Measurements from ENCODE around the gene TGFBR3. TPM values are rescaled to one million over a fixed set of nuclear protein-coding genes. Genes with fewer than 3 reads are reported as not detected.

The TGFBR3 gene
- total RNA-seq, 1 experiment from 2014 or later, result 3.1 TPM

DNA sequence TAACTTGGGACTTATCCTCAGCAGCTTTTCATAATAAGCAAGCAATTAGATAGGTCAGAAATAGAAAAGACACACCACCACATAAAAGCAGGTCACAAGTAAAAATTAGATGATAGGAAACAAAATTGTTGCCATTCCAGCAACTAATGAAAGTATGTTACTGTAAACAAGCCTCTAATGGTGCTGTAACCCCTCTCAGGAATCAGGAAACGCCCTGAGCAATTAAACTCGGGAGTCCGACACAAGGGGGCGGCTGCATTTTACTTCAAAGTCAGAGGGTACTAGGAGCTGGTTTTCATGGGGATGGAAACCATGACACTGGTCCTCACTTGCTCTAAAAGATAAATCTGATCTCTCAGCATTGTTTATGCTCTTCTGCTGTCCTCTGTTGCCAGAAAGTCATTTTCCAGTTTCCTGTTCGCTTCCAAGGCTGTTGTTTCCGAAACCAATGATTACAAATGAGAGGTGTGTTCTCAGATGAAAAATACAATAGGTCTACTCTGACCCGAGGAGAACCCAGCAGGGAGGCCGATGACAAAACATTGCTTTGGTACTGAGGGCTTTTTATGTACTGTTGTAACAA, 93.4 kb downstream of the TGFBR3 start:
- H3K4me3 ChIP-seq (ENCODE audit: low read depth, low read length, poor library complexity, severe bottlenecking), result no peak overlapping the region
- ChIA-PET CTCF (interaction anchor here (0.6 kb wide), 1 partner anchor 80 kb away, joined by 3 read pairs; no protein-coding TSS in a partner anchor), POLR2A (ENCODE audit: low non-redundant PET) (no interaction called here)
- H3K36me3 ChIP-seq (ENCODE audit: insufficient read depth, low read length, poor library complexity, severe bottlenecking), result no peaks in the 10 kb centered on the region
- DNase-seq (ENCODE audit: low spot score), result peak; percentile 17
- H3K9me3 ChIP-seq (ENCODE audit: low read depth, low read length, poor library complexity, severe bottlenecking), result no peaks in the 10 kb centered on the region
- no peaks in the 10 kb centered on the region for H3K27me3 ChIP-seq (replicated peaks; ENCODE audit: insufficient read depth, low read depth, low read length, poor library complexity)
- TF ChIP-seq EZH2 (IDR thresholded peaks at IDR 0.05; ENCODE audit: borderline replicate concordance, low read depth, low read length, poor library complexity, severe bottlenecking), result no peak
- TF ChIP-seq, protein P1, sequence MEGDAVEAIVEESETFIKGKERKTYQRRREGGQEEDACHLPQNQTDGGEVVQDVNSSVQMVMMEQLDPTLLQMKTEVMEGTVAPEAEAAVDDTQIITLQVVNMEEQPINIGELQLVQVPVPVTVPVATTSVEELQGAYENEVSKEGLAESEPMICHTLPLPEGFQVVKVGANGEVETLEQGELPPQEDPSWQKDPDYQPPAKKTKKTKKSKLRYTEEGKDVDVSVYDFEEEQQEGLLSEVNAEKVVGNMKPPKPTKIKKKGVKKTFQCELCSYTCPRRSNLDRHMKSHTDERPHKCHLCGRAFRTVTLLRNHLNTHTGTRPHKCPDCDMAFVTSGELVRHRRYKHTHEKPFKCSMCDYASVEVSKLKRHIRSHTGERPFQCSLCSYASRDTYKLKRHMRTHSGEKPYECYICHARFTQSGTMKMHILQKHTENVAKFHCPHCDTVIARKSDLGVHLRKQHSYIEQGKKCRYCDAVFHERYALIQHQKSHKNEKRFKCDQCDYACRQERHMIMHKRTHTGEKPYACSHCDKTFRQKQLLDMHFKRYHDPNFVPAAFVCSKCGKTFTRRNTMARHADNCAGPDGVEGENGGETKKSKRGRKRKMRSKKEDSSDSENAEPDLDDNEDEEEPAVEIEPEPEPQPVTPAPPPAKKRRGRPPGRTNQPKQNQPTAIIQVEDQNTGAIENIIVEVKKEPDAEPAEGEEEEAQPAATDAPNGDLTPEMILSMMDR (conservative IDR thresholded peaks at IDR 0.05; ENCODE audit: low read depth, low read length), result no peak
- no peak overlapping the region for H3K27ac ChIP-seq (ENCODE audit: low read depth, low read length, poor library complexity, severe bottlenecking)
- intact Hi-C loops (cut with micrococcal nuclease; ENCODE audit: unreplicated experiment), result no loop called here
- no TSS peak for BruUV-seq (replicated peaks)
- peaks cover 35% of the 10 kb centered on the region for H3K4me1 ChIP-seq (ENCODE audit: insufficient read depth, low read length, poor library complexity, severe bottlenecking)

DNA sequence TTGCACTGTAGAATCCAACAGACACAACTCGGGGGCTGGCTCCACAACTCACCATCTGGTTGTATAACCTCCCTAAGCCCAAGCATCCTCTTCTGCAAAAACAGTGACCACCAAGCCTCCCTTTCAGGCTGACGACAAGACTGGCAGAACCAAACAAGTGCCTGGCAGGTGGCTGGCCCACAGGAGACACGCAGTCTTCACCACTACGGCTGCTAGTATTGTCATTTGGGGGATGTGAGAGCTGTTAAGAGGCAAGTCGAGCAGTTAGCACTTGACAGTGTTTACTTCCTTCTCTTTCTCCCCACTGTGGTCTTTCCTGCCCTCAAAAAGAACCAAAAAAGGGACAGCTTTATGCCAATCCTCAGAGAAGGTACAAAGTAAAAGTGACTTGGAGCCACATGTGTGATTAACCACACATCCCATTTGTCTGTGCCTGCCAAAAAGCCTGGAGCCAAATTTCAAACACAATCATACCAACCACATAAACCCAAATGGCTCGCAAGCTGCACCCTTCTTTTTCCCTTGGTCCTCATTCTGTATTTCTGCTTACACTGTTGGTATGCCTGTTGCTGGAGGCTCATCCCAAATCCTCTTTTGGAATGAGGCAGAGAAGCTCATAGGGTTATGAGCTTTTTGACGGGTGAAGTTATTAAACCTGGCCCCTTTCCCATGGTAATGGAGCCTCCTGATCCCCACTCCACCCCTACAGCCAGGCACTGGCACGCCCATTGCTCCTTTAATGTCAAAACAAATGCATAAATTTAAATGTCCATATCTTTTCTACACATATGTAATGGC, 94.1 kb downstream of the TGFBR3 start:
- POLR2A ChIA-PET (ENCODE audit: low non-redundant PET), result no interaction called here
- H3K27ac ChIP-seq (ENCODE audit: low read depth, low read length, poor library complexity, severe bottlenecking), result peak overlapping the region; percentile 27

DNA sequence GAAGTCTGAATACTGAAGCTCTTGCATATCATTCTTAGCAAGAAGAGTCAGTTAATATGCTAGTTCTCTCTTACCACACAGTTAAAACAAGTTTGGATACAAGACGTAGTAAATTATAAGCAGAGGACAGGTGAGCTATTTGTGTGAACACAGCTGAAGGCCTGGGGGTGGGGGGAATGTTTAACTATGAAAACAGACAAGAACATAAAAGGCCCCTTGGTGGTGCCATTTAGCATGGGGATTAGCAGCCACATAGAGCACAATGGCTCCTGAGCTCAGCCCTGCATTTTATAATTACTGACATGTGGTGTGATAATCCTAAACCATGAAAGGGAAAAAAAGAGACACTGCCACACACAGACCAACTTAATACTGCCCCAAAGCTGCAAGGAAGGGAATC, 94.8 kb downstream of the TGFBR3 start:
- H3K27ac ChIP-seq (ENCODE audit: low read depth, low read length, poor library complexity, severe bottlenecking), result peak overlapping the region; percentile 27
- no peaks in the 10 kb centered on the region for H3K36me3 ChIP-seq (ENCODE audit: insufficient read depth, low read length, poor library complexity, severe bottlenecking)
- intact Hi-C loops (cut with micrococcal nuclease; ENCODE audit: unreplicated experiment), result no loop called here
- ChIA-PET CTCF (interaction anchor here (0.6 to 1.3 kb wide), 3 partner anchors 39 to 369 kb away, joined by 3 to 6 read pairs (median 4); partner anchors contain the start of gene TGFBR3), POLR2A (ENCODE audit: low non-redundant PET) (no interaction called here)
- H3K27me3 ChIP-seq (replicated peaks; ENCODE audit: insufficient read depth, low read depth, low read length, poor library complexity), result no peaks in the 10 kb centered on the region
- no TSS peak for BruUV-seq (replicated peaks)
- H3K4me3 ChIP-seq (ENCODE audit: low read depth, low read length, poor library complexity, severe bottlenecking), result no peak overlapping the region
- DNase-seq (ENCODE audit: low spot score), result peak; percentile 85
- no peaks in the 10 kb centered on the region for H3K9me3 ChIP-seq (ENCODE audit: low read depth, low read length, poor library complexity, severe bottlenecking)
- peaks cover 35% of the 10 kb centered on the region for H3K4me1 ChIP-seq (ENCODE audit: insufficient read depth, low read length, poor library complexity, severe bottlenecking)
- TF ChIP-seq EZH2 (IDR thresholded peaks at IDR 0.05; ENCODE audit: borderline replicate concordance, low read depth, low read length, poor library complexity, severe bottlenecking), result no peak
- TF ChIP-seq, protein P1 (conservative IDR thresholded peaks at IDR 0.05; ENCODE audit: low read depth, low read length), result peak; percentile 56

More for the DNA sequence above, 94.1 kb downstream of the TGFBR3 start:
- intact Hi-C loops (cut with micrococcal nuclease; ENCODE audit: unreplicated experiment), result no loop called here
- no peak for DNase-seq (ENCODE audit: low spot score)
- TF ChIP-seq, protein P1 (conservative IDR thresholded peaks at IDR 0.05; ENCODE audit: low read depth, low read length), result no peak
- no peak for TF ChIP-seq EZH2 (IDR thresholded peaks at IDR 0.05; ENCODE audit: borderline replicate concordance, low read depth, low read length, poor library complexity, severe bottlenecking)
- Histone ChIP-seq H3K27me3 (replicated peaks; ENCODE audit: insufficient read depth, low read depth, low read length, poor library complexity) (no peaks in the 10 kb centered on the region), H3K4me3 (ENCODE audit: low read depth, low read length, poor library complexity, severe bottlenecking) (no peak overlapping the region), H3K4me1 (ENCODE audit: insufficient read depth, low read length, poor library complexity, severe bottlenecking) (peaks cover 35% of the 10 kb centered on the region), H3K9me3 (ENCODE audit: low read depth, low read length, poor library complexity, severe bottlenecking) (no peaks in the 10 kb centered on the region), H3K36me3 (ENCODE audit: insufficient read depth, low read length, poor library complexity, severe bottlenecking) (no peaks in the 10 kb centered on the region)
- BruUV-seq (replicated peaks), result no TSS peak
- CTCF ChIA-PET, result interaction anchor here (0.7 to 1.3 kb wide), 2 partner anchors 94 to 370 kb away, joined by 3 to 4 read pairs; partner anchors contain the start of gene TGFBR3

Measured in A673 (cell line).